Upper lobe of right lung (tissue), 1 donor: Measurements from ENCODE around the gene OSBPL5. TPM values are rescaled to one million over a fixed set of nuclear protein-coding genes. Genes with fewer than 3 reads are reported as not detected.

Experiments
- ATAC-seq: fragments of 200-7000 bp; cut with Tn5 transposase; one replicate; pipeline ENCODE4 v1.9.1; 2020; ENCODE audit warnings: mild to moderate bottlenecking, moderate library complexity
- DNase-seq: peaks from one replicate; pipeline ENCODE4 v3.0.0-alpha.2; 2020
- H3K27ac ChIP-seq: fragments of 200-600 bp; one replicate; pipeline ENCODE4 v1.8.0; 2022
- H3K27me3 ChIP-seq: fragments of 200-600 bp; one replicate; pipeline ENCODE4 v1.8.0; 2022; ENCODE audit warnings: mild to moderate bottlenecking
- H3K36me3 ChIP-seq: fragments of 200-600 bp; one replicate; pipeline ENCODE4 v1.8.0; 2022
- H3K4me1 ChIP-seq: fragments of 200-600 bp; one replicate; pipeline ENCODE4 v1.8.0; 2022
- H3K4me3 ChIP-seq: fragments of 200-600 bp; one replicate; pipeline ENCODE4 v1.8.0; 2022; ENCODE audit warnings: mild to moderate bottlenecking
- H3K9me3 ChIP-seq: fragments of 200-600 bp; one replicate; pipeline ENCODE4 v1.8.0; 2022
- intact Hi-C: fragments of 100-400 bp; cut with DNase I; formaldehyde crosslinking; loops from one replicate; pipeline ENCODE4 v1.11.0; 2022
- total RNA-seq: library from RNA; stranded (reverse); fragmentation: NEBNext Ultra II Directional; extraction: Animal tissue kit (Norgen Biotek cat#: 25700); gene quantifications from one replicate; pipeline ENCODE4 v1.2.1, GENCODE V29; 2021
- TF ChIP-seq, protein P1 (sequence below): fragments of 200-600 bp; IDR thresholded peaks from one replicate; pipeline ENCODE4 v1.8.0; 2022; ENCODE audit warnings: antibody characterized with exemption
- donor health status: DM: no; HTN: yes; CAD: no; lungs with severe emphysema.

OSBPL5 gene
- total RNA-seq, 1 donor from 2014 or later: 52.6 TPM

DNA sequence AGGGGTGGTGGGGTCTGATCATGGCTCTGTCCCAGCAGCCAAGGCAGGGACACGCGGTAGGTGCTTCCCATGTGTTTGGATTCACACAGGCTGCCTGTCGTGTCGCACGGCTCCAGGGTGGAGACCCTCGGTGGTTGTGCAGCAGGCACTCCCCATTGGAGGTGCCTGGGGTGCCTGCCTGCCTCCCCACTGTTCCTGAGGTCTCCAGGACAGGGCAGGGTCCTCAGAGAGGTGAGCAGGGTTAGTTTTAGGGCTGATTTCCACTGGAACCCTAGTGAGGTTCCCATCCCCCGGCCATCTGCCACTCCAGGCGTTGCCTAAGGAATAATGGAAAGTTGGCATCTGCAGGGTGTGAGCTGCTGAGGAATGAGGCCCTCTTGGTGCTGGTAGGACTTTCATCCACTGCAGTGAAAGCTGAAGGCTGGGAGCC is 32.3 kb downstream of the OSBPL5 start:
- DNase-seq (peak; percentile 35), ATAC-seq (no peak)
- intact Hi-C loops: no loop called here
- TF ChIP-seq, protein P1, sequence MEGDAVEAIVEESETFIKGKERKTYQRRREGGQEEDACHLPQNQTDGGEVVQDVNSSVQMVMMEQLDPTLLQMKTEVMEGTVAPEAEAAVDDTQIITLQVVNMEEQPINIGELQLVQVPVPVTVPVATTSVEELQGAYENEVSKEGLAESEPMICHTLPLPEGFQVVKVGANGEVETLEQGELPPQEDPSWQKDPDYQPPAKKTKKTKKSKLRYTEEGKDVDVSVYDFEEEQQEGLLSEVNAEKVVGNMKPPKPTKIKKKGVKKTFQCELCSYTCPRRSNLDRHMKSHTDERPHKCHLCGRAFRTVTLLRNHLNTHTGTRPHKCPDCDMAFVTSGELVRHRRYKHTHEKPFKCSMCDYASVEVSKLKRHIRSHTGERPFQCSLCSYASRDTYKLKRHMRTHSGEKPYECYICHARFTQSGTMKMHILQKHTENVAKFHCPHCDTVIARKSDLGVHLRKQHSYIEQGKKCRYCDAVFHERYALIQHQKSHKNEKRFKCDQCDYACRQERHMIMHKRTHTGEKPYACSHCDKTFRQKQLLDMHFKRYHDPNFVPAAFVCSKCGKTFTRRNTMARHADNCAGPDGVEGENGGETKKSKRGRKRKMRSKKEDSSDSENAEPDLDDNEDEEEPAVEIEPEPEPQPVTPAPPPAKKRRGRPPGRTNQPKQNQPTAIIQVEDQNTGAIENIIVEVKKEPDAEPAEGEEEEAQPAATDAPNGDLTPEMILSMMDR: no peak
- Histone ChIP-seq H3K36me3 (no peaks in the 10 kb centered on the region), H3K4me3 (no peak overlapping the region), H3K27ac (no peak overlapping the region), H3K9me3 (no peaks in the 10 kb centered on the region), H3K4me1 (no peaks in the 10 kb centered on the region), H3K27me3 (no peaks in the 10 kb centered on the region)

DNA sequence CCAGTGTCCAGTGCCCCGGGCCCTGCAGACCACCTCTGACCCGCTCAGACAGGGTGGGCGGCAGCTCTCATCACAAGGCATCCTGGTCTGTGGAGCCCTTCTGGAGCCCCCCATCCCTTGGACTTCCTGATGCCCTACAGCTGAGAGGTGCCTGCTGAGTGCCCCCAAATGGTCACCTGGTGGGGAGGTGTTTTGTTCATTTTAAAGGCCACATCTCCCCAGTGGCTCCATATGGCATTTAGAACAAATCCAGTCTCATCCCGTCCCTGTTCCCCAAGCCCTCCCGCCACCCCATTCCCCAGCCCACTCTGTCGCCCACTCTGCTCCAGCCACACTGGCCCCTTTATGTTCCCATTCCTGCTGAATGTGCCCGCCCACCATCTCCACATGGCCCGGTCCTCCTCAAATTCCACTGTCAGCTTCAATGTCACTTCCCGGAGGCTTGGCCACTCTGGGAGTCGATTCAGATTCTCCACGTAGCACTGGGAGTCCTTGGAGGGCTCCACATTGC is 32.8 kb downstream of the OSBPL5 start:
- Histone ChIP-seq H3K4me1 (peaks cover 2% of the 10 kb centered on the region), H3K27ac (no peak overlapping the region), H3K4me3 (no peak overlapping the region), H3K36me3 (no peaks in the 10 kb centered on the region), H3K9me3 (no peaks in the 10 kb centered on the region), H3K27me3 (no peaks in the 10 kb centered on the region)
- TF ChIP-seq, protein P1: no peak
- intact Hi-C loops: no loop called here
- ATAC-seq (no peak), DNase-seq (peak; percentile 37)

DNA sequence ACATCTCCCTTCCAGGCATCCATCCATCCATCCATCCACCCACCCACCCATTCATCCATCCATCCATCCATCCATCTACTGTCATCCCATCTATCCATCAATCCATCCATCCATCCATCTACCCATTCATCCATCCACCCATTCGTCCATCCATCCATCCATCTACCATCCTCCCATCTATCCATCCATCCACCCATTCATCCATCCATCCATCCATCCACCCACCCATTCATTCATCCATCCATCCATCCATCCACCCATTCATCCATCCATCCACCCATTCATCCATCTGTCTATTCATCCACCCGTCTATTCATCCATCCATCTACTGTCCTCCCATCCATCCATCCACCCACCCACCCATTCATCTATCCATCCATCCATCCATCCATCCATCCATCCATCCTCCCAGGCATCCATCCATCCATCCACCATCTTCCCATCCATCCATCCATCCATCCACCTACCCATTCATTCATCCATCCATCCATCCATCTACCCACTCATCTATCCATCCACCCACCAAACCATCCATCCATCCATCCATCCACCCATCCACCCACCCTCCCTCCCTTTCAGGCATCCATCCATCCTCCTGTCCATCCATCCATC is 33.7 kb downstream of the OSBPL5 start:
- ATAC-seq: no peak
- Histone ChIP-seq H3K36me3 (no peaks in the 10 kb centered on the region), H3K4me1 (peaks cover 6% of the 10 kb centered on the region), H3K4me3 (no peak overlapping the region), H3K27me3 (no peaks in the 10 kb centered on the region), H3K9me3 (no peaks in the 10 kb centered on the region), H3K27ac (no peak overlapping the region)
- TF ChIP-seq, protein P1: no peak
- intact Hi-C loops: no loop called here
- DNase-seq: no peak

DNA sequence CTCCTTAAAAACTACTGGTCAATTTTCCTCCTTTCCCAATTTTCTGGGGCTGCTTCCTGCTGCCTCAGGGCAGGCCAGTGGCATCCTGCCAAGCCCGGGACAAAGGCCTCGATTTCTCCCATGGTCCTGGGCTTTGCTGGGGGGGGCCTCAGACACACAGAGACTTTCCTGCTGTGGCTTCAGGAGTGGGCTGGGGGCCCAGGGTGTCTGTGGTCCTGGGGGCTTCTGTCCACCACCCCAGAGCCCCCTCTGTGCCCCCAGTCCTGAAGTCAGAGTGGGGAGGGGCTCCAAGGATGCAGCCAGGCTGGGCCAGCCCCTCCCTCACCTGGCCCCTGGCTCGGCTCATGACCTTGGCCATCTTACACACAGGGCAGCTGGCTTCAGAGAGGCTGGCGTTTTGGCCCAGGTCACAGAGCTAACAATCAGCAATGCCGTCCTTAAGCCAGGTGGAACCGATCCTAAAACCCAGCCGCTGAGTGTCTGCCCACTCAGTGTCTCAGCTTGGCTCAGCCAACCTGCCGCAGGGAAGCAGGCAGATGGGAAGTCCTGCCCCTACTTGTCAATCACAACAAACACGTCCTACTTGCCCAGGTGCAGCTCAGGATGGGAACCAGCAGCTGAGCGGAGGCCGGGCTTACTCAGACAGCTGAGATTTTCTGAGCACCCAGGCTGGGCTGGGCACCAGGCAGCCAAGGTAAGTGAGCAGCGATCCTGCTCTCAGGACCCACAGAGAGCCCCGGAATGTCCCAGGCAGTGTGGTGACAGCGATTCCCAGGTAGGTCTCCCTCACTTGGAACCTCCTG is 34.6 kb downstream of the OSBPL5 start:
- no peaks in the 10 kb centered on the region for H3K36me3 ChIP-seq
- intact Hi-C loops: no loop called here
- TF ChIP-seq, protein P1: no peak
- H3K4me1 ChIP-seq: peaks cover 6% of the 10 kb centered on the region
- no peaks in the 10 kb centered on the region for H3K9me3 ChIP-seq
- H3K4me3 ChIP-seq: no peak overlapping the region
- ATAC-seq: no peak
- peak; percentile 57 for DNase-seq
- no peaks in the 10 kb centered on the region for H3K27me3 ChIP-seq
- no peak overlapping the region for H3K27ac ChIP-seq

DNA sequence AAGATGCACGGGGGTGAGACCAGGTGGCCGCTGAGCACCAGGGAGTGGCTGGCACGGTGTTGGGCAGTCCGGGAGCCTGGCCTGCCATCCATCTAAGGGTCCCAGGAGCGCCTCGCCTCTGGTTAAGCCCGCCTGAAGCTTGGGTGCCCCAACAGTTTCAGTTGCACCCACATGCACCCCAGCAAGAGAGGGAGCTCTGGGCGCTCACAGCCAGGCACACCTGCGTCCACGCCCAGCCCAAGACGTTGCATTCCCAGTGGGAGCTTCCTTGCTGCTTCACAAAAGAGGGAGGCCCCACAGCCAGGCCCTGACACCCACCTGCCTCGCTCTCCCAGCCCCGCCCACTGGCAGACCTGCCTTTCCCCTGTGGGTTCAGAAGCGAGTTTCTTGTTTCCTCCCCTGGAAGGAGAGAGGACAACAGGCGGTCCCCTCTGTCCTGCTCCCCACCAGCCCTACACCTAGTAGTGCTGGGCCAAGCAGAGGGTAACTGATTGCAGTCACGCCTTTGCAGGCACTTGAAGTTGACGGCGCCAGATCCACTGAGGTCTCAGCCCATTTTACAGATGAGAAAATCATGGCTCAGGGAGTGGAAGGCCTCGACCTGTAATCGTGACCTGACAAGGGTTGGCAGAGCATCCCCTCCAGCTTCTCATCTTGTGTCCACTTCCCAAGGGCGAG is 35.4 kb downstream of the OSBPL5 start:
- ATAC-seq: no peak
- Histone ChIP-seq H3K4me3 (no peak overlapping the region), H3K27ac (no peak overlapping the region), H3K27me3 (no peaks in the 10 kb centered on the region), H3K36me3 (no peaks in the 10 kb centered on the region), H3K4me1 (peaks cover 6% of the 10 kb centered on the region), H3K9me3 (no peaks in the 10 kb centered on the region)
- TF ChIP-seq, protein P1: no peak
- intact Hi-C loops: no loop called here
- DNase-seq: peak; percentile 60
